Measurements from ENCODE around the gene ENOSF1.

The ENOSF1 gene

GRCh38 chr18:629269-630150, 82.9 kb downstream of the ENOSF1 start:
- no peak for DNase-seq

GRCh38 chr18:627231-627630, 85.2 kb downstream of the ENOSF1 start:
- no peak for DNase-seq

- DNase-seq: peak; percentile 79
These were observed 88.4 kb downstream of the ENOSF1 start for GRCh38 chr18:623761-624620.

- no peak for DNase-seq
These were observed 90.1 kb downstream of the ENOSF1 start for GRCh38 chr18:622289-622688.

- DNase-seq: no peak
These were observed 91.0 kb downstream of the ENOSF1 start for GRCh38 chr18:621291-622043.
